Mesendoderm (in vitro differentiated cells): Measurements from ENCODE around the gene MOB2.

Source experiments
- DNase-seq: peaks from one replicate; pipeline ENCODE4 v3.0.0; 2013
- H2AK5ac ChIP-seq: 2 replicates; pipeline ENCODE4 v1.6.1; 2013; ENCODE audit warnings: low read length, inconsistent platforms
- H2BK120ac ChIP-seq: 2 replicates; pipeline ENCODE4 v1.6.1; 2013; ENCODE audit warnings: low read depth, mild to moderate bottlenecking, low read length, moderate library complexity, mixed read lengths
- H2BK15ac ChIP-seq: replicated peaks from 2 replicates; pipeline ENCODE4 v1.6.1; 2013; ENCODE audit warnings: low read depth, mild to moderate bottlenecking, moderate library complexity
- H2BK5ac ChIP-seq: 2 replicates; pipeline ENCODE4 v1.6.1; 2013; ENCODE audit warnings: low read length, inconsistent platforms
- H3K18ac ChIP-seq: 2 replicates; pipeline ENCODE4 v1.6.1; 2013; ENCODE audit warnings: mild to moderate bottlenecking, low read length, mixed read lengths
- H3K23ac ChIP-seq: one replicate; pipeline ENCODE4 v1.6.1; 2013; ENCODE audit warnings: low read length
- H3K27ac ChIP-seq: 2 replicates; pipeline ENCODE4 v1.5.1; 2013; ENCODE audit warnings: low read depth, mild to moderate bottlenecking, inconsistent platforms, low read length, moderate library complexity
- H3K27me3 ChIP-seq: 2 replicates; pipeline ENCODE4 v1.6.1; 2013; ENCODE audit warnings: low read length, control low read depth, mild to moderate bottlenecking, inconsistent platforms; ENCODE audit not compliant: insufficient read depth, poor library complexity
- H3K36me3 ChIP-seq: 2 replicates; pipeline ENCODE4 v1.6.1; 2013; ENCODE audit warnings: low read length, inconsistent platforms; ENCODE audit not compliant: control insufficient read depth, insufficient read depth
- H3K4ac ChIP-seq: one replicate; pipeline ENCODE4 v1.6.1; 2013; ENCODE audit warnings: low read depth, mild to moderate bottlenecking, low read length, moderate library complexity
- H3K4me1 ChIP-seq: 2 replicates; pipeline ENCODE4 v1.6.1; 2013; ENCODE audit warnings: low read depth, low read length, inconsistent platforms; ENCODE audit not compliant: control insufficient read depth
- H3K4me2 ChIP-seq: 2 replicates; pipeline ENCODE4 v1.6.1; 2013; ENCODE audit warnings: low read length
- H3K4me3 ChIP-seq: 2 replicates; pipeline ENCODE4 v1.5.1; 2013; ENCODE audit warnings: mild to moderate bottlenecking, low read length
- H3K56ac ChIP-seq: one replicate; pipeline ENCODE4 v1.6.1; 2013; ENCODE audit warnings: low read length
- H3K79me1 ChIP-seq: 2 replicates; pipeline ENCODE4 v1.6.1; 2013; ENCODE audit warnings: low read length, inconsistent platforms
- H3K79me2 ChIP-seq: 2 replicates; pipeline ENCODE4 v1.6.1; 2013; ENCODE audit warnings: mild to moderate bottlenecking, low read length; ENCODE audit not compliant: control insufficient read depth, insufficient read depth
- H3K9ac ChIP-seq: 2 replicates; pipeline ENCODE4 v1.6.1; 2013; ENCODE audit warnings: low read length, inconsistent platforms
- H4K5ac ChIP-seq: one replicate; pipeline ENCODE4 v1.6.1; 2013; ENCODE audit warnings: low read length
- H4K8ac ChIP-seq: one replicate; pipeline ENCODE4 v1.6.1; 2013; ENCODE audit warnings: low read depth, mild to moderate bottlenecking, control low read depth, low read length, moderate library complexity
- WGBS: extraction: QIAGEN DNeasy Blood & Tissue Kit; methylation state at CpG from one replicate; pipeline ENCODE4 v1.1.7; 2013; ENCODE audit warnings: low lambda C conversion rate, missing lambda C conversion rate; ENCODE audit not compliant: insufficient coverage; ENCODE audit errors: extremely low coverage; 5-methylcytosine and 5-hydroxymethylcytosine counted together

Gene MOB2

GRCh38 chr11:1451781-1452470, 34.7 kb downstream of the MOB2 start:
- Histone ChIP-seq H3K27ac (no peak overlapping the region), H3K4me2 (no peak overlapping the region), H4K5ac (no peak overlapping the region), H3K79me2 (no peaks in the 10 kb centered on the region), H2BK5ac (no peak overlapping the region), H3K36me3 (no peaks in the 10 kb centered on the region), H3K4me3 (no peak overlapping the region), H3K23ac (no peak overlapping the region), H3K79me1 (no peaks in the 10 kb centered on the region), H2AK5ac (no peak overlapping the region), H2BK120ac (no peak overlapping the region), H3K18ac (no peak overlapping the region), H2BK15ac (no peak overlapping the region), H4K8ac (no peak overlapping the region), H3K27me3 (no peaks in the 10 kb centered on the region), H3K9ac (no peak overlapping the region), H3K4me1 (no peaks in the 10 kb centered on the region), H3K4ac (no peak overlapping the region), H3K56ac (no peak overlapping the region)
- no CpG with 5 or more reads among the region's 27 CpGs for WGBS
- no peak for DNase-seq

- Histone ChIP-seq H3K79me1 (no peaks in the 10 kb centered on the region), H4K8ac (no peak overlapping the region), H3K56ac (no peak overlapping the region), H3K36me3 (no peaks in the 10 kb centered on the region), H4K5ac (no peak overlapping the region), H3K79me2 (no peaks in the 10 kb centered on the region), H3K4me3 (no peak overlapping the region), H2BK15ac (no peak overlapping the region), H3K27me3 (no peaks in the 10 kb centered on the region), H3K27ac (no peak overlapping the region), H3K4me1 (no peaks in the 10 kb centered on the region), H3K4ac (no peak overlapping the region), H2AK5ac (no peak overlapping the region), H3K18ac (no peak overlapping the region), H2BK5ac (no peak overlapping the region), H2BK120ac (no peak overlapping the region), H3K23ac (no peak overlapping the region), H3K9ac (no peak overlapping the region), H3K4me2 (no peak overlapping the region)
- no CpG with 5 or more reads among the region's 22 CpGs for WGBS
- peak; percentile 11 for DNase-seq
These were observed 35.4 kb downstream of the MOB2 start for GRCh38 chr11:1450949-1451710.

GRCh38 chr11:1450344-1450875, 36.2 kb downstream of the MOB2 start:
- Histone ChIP-seq H3K4me3 (no peak overlapping the region), H3K27me3 (no peaks in the 10 kb centered on the region), H2BK5ac (no peak overlapping the region), H3K27ac (no peak overlapping the region), H4K5ac (no peak overlapping the region), H2BK120ac (no peak overlapping the region), H3K9ac (no peak overlapping the region), H2BK15ac (no peak overlapping the region), H3K79me2 (no peaks in the 10 kb centered on the region), H3K4ac (no peak overlapping the region), H3K4me2 (no peak overlapping the region), H3K4me1 (no peaks in the 10 kb centered on the region), H3K36me3 (no peaks in the 10 kb centered on the region), H2AK5ac (no peak overlapping the region), H4K8ac (no peak overlapping the region), H3K23ac (no peak overlapping the region), H3K79me1 (no peaks in the 10 kb centered on the region), H3K18ac (no peak overlapping the region), H3K56ac (no peak overlapping the region)
- no peak for DNase-seq
- no CpG with 5 or more reads among the region's 29 CpGs for WGBS

GRCh38 chr11:1449490-1450243, 36.9 kb downstream of the MOB2 start:
- Histone ChIP-seq H2BK5ac (no peak overlapping the region), H3K4me2 (no peak overlapping the region), H3K23ac (no peak overlapping the region), H2BK15ac (no peak overlapping the region), H3K36me3 (no peaks in the 10 kb centered on the region), H3K56ac (no peak overlapping the region), H2BK120ac (no peak overlapping the region), H4K8ac (no peak overlapping the region), H3K27me3 (no peaks in the 10 kb centered on the region), H3K4me3 (no peak overlapping the region), H3K18ac (no peak overlapping the region), H3K27ac (no peak overlapping the region), H3K79me2 (no peaks in the 10 kb centered on the region), H3K4me1 (no peaks in the 10 kb centered on the region), H4K5ac (no peak overlapping the region), H2AK5ac (no peak overlapping the region), H3K9ac (no peak overlapping the region), H3K4ac (no peak overlapping the region), H3K79me1 (no peaks in the 10 kb centered on the region)
- DNase-seq: no peak
- WGBS: no CpG with 5 or more reads among the region's 31 CpGs

- Histone ChIP-seq H3K18ac (no peak overlapping the region), H4K5ac (no peak overlapping the region), H2BK15ac (no peak overlapping the region), H3K23ac (no peak overlapping the region), H3K4ac (no peak overlapping the region), H3K79me2 (no peaks in the 10 kb centered on the region), H3K4me3 (no peak overlapping the region), H3K27me3 (no peaks in the 10 kb centered on the region), H2BK120ac (no peak overlapping the region), H3K56ac (no peak overlapping the region), H3K27ac (no peak overlapping the region), H4K8ac (no peak overlapping the region), H3K9ac (no peak overlapping the region), H2BK5ac (no peak overlapping the region), H3K4me2 (no peak overlapping the region), H3K36me3 (no peaks in the 10 kb centered on the region), H2AK5ac (no peak overlapping the region), H3K79me1 (no peaks in the 10 kb centered on the region), H3K4me1 (no peaks in the 10 kb centered on the region)
- no CpG with 5 or more reads among the region's 24 CpGs for WGBS
- DNase-seq: no peak
These were observed 37.7 kb downstream of the MOB2 start for GRCh38 chr11:1448882-1449281.
